ENCODE measurements around the gene TAPBP.

TAPBP gene

GRCh38 chr6:33318426-33319073 is 4.7 kb upstream of the TAPBP start:
- DNase-seq: no peak

GRCh38 chr6:33317669-33318425 is 4.0 kb upstream of the TAPBP start, which contains the start of gene ZBTB22:
Gene ZBTB22, minus strand, starts transcription at chr6:33317744. Its CDS starts 828 bp downstream, at chr6:33316916.
- peak; percentile 95 for DNase-seq

- no peak for DNase-seq
Observed at GRCh38 chr6:33317419-33317668, 3.5 kb upstream of the TAPBP start.

- DNase-seq: no peak
Observed at GRCh38 chr6:33316603-33317418, 2.9 kb upstream of the TAPBP start.

- DNase-seq: no peak
Observed at GRCh38 chr6:33315793-33316602, 2.1 kb upstream of the TAPBP start.

- DNase-seq: no peak
Observed at GRCh38 chr6:33314943-33315792, 1.3 kb upstream of the TAPBP start.

- peak; percentile 73 for DNase-seq
Observed at GRCh38 chr6:33314515-33314942, 651 bp upstream of the TAPBP start.

- DNase-seq: peak; percentile 25
Observed at GRCh38 chr6:33313105-33313708, 671 bp downstream of the TAPBP start.

GRCh38 chr6:33312361-33313104 is 1.3 kb downstream of the TAPBP start:
- DNase-seq: peak; percentile 83

GRCh38 chr6:33306356-33306755 is 7.5 kb downstream of the TAPBP start:
- no peak for DNase-seq

GRCh38 chr6:33305052-33305451 is 8.8 kb downstream of the TAPBP start:
- DNase-seq: no peak

- DNase-seq: no peak
Observed at GRCh38 chr6:33304216-33304615, 9.7 kb downstream of the TAPBP start.

- DNase-seq: no peak
Observed at GRCh38 chr6:33301877-33302276, 12.0 kb downstream of the TAPBP start.

GRCh38 chr6:33299237-33299944 is 14.5 kb downstream of the TAPBP start:
- peak; percentile 93 for DNase-seq

GRCh38 chr6:33298773-33299236 is 15.1 kb downstream of the TAPBP start, which contains the start of gene RGL2:
Gene RGL2, minus strand, starts transcription at chr6:33298942. Its CDS starts 332 bp downstream, at chr6:33298610.
- DNase-seq: peak; percentile 53

- DNase-seq: peak; percentile 56
Observed at GRCh38 chr6:33297956-33298772, 15.7 kb downstream of the TAPBP start.

- DNase-seq: no peak
Observed at GRCh38 chr6:33297406-33297955, 16.4 kb downstream of the TAPBP start.

- no peak for DNase-seq
Observed at GRCh38 chr6:33296797-33297405, 17.0 kb downstream of the TAPBP start.
